SHP77 (cell line): ENCODE measurements around the gene FGD1.

ENCODE experiments used
- DNase-seq, 2 experiments: peaks; one replicate each; lab custom pipeline; 2025; lab: John Stamatoyannopoulos, UW

The FGD1 gene

GRCh38 chrX:54473993-54474859 is 21.8 kb downstream of the FGD1 start:
- no peak for DNase-seq

- no peak for DNase-seq
Measured at GRCh38 chrX:54470054-54470760, 25.8 kb downstream of the FGD1 start.

- DNase-seq: peak; percentile 59 to 64
Measured at GRCh38 chrX:54452920-54453319, 43.1 kb downstream of the FGD1 start.

GRCh38 chrX:54449929-54450328 is 46.1 kb downstream of the FGD1 start:
- DNase-seq: no peak

DNA sequence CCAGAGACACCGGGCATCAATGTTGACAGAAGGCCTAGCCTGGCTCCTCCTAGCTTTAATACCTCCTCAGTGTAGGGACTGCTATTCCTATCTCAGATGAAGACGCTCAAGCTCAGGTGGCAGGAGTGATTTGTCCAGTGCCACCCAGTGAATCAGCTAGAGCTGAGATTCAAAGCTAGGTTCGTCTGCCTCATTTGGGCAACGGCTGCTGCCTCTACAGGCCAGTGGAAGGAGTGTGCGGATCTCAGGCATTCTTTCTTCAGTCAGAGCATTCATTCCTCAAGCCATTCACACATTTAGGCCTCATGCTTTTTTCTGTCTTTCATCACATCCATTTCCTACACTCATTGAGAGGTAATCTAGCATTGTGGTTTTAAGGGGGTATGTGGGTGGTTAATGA is 48.6 kb downstream of the FGD1 start:
- DNase-seq: peak; percentile 2 to 19

GRCh38 chrX:54446084-54446483 is 50.0 kb downstream of the FGD1 start:
- DNase-seq: no peak

DNA sequence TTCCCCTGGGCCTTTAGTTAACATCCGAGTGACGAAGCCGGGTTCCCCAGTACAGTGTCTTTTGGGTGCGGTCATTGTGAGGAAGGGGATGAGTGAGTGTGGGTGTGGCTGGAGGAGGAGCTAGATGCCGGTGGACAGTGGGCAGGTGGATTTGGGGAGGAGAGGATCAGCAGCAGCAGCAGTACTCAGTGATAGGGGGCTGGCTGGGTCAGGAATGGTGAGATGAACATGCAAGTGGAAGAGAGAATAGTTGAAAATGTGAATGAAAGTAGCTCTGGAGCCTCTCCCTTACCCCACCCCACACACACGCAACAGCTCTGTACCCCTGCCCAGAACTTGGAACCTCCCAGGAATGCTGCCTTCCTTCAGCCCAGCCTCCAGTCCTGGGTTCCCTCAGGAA is 51.3 kb downstream of the FGD1 start:
- no peak for DNase-seq

- no peak for DNase-seq
Measured at GRCh38 chrX:54442790-54443189, 53.2 kb downstream of the FGD1 start.

DNA sequence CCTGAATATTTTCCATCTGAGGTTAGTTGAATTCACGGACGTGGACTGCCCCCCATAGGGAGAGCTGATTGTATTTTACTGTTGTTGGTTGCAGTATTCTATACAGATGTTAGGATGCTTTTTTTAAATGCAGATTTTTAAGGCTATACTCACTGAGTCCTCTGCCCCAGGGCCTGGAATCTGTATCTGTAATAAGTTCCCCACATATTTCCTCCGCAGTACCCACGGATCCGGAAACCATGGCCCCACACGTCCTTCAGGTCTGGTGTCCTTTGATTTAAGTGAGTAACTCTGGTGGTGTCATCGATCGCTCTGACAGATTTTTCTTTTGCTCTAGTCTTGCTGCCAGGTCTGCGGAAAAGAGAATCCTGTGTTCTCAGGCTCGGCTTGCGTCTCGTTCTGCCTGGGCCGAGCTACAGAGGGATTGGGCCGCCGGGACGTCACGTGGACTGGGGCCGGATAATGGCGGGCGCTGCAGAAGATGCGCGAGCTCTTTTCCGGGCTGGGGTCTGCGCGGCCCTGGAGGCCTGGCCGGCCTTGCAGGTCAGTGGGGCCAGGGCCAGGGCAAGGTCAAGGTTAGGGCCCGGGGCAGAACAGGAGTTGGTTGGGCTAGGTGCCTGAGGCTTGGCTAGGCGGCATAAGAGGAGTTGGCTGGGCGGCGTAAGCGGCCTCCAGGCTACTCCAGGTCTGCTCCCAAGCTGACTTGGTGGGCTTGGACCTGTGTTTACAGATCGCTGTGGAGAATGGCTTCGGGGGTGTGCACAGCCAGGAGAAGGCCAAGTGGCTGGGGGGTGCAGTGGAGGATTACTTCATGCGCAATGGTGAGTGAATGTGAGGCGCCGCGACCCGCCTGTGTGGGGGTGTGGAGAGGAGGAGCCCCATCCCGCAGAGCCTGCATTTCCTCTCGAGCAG is 55.8 kb downstream of the FGD1 start, which contains the start of gene TSR2:
Gene TSR2 (plus strand): TSS at position 445 of the 912 bp plus-strand sequence. CDS start 18 bp downstream, at position 463.
- DNase-seq: peak; percentile 99

GRCh38 chrX:54435121-54435520 is 60.9 kb downstream of the FGD1 start:
- no peak for DNase-seq

- DNase-seq: no peak
Measured at GRCh38 chrX:54430519-54430918, 65.5 kb downstream of the FGD1 start.

- peak; percentile 26 to 37 for DNase-seq
Measured at GRCh38 chrX:54427837-54428424, 68.1 kb downstream of the FGD1 start.

DNA sequence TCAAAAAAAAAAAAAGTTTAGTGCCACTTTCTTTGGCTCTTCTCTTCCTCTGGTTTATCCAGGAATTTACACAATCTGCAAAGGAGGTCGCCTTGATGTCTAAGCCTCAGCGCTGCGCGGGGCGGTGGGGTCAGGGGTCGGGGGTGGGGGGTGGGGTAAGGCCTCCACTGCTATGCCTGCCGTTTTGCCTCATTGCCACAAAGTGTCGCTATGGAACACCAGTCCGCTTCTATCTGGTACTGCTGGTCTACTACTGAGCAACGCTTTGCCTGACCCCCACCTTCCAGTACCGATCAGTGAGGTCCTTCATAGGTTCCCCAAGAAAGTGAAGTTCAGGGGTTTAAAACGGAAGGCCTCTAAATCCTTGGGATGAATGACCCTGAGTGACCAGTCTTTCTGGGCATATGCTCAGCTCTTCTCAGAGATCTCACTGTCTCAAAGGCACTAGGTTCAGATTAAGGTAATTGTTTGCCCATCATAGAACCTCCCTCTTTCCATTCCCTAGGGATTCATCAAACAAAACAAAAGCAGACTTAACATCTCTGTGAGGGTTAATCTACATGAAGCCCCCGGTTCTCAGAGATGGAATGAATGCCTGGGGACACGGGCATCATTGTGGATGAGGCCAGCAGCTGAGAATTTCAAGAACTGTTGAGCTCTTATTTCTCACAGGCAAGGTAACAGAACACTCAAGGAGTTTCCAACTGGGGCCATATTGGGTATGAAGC is 72.7 kb downstream of the FGD1 start:
- no peak for DNase-seq

GRCh38 chrX:54422168-54422567 is 73.9 kb downstream of the FGD1 start:
- no peak for DNase-seq

GRCh38 chrX:54419559-54420302 is 76.3 kb downstream of the FGD1 start:
- DNase-seq: no peak

DNA sequence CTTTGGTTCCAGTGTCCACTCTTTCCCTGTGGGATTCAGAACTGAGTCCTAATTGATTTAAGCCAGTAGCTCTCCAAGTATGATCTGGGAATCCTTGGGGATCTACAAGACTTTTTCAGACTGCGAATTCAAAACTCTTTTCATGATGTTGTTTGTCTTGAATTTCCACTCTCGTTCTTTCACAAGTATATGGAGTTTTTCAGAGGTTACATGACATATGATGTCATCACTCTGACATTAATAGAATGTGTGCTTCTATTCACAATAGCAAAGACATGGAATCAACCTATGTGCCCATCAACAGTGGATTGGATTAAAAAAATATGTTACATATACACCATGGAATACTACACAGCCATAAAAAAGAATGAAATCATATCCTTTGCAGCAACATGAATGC is 79.1 kb downstream of the FGD1 start:
- no peak for DNase-seq

- DNase-seq: no peak
Measured at GRCh38 chrX:54415534-54416350, 80.3 kb downstream of the FGD1 start.

GRCh38 chrX:54413753-54414152 is 82.3 kb downstream of the FGD1 start:
- no peak for DNase-seq

GRCh38 chrX:54411732-54412131 is 84.3 kb downstream of the FGD1 start:
- peak in 1 of 2 experiments; percentile 18 for DNase-seq
